PC-9 (cell line): ENCODE measurements around the gene EPHB2.

Source experiments
- EZH2 ChIP-seq: fragments of 200-600 bp; sonication (generic); IDR thresholded peaks from 2 replicates; pipeline ENCODE4 v1.8.0; 2017; ENCODE audit warnings: antibody characterized with exemption, low read depth
- TF ChIP-seq, protein P1 (sequence below): fragments of 200-600 bp; sonication (generic); conservative IDR thresholded peaks from 2 replicates; pipeline ENCODE4 v1.6.1; 2017; ENCODE audit warnings: mixed run types, antibody characterized with exemption, mild to moderate bottlenecking, moderate library complexity

DNA sequence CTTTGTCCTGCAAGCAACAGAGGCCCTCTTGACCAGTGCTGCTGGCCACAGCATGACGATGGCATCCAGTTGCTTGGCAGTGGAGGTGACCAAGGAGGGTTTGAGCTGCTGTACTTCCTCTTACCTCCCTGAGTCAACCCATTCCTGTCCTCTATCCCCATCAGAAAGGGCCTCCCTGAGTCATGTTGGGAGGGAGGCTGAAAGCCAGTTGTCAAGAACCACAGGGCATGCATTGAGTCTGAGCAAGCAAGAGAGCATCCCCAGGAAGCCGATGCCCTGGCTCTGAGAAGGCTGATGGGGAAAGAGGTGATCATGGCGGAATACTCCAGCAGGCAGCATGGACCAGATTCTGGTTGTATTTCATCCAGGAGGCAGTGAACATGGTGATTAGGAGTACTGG lies 192.5 kb downstream of the EPHB2 start:
- TF ChIP-seq, protein P1, sequence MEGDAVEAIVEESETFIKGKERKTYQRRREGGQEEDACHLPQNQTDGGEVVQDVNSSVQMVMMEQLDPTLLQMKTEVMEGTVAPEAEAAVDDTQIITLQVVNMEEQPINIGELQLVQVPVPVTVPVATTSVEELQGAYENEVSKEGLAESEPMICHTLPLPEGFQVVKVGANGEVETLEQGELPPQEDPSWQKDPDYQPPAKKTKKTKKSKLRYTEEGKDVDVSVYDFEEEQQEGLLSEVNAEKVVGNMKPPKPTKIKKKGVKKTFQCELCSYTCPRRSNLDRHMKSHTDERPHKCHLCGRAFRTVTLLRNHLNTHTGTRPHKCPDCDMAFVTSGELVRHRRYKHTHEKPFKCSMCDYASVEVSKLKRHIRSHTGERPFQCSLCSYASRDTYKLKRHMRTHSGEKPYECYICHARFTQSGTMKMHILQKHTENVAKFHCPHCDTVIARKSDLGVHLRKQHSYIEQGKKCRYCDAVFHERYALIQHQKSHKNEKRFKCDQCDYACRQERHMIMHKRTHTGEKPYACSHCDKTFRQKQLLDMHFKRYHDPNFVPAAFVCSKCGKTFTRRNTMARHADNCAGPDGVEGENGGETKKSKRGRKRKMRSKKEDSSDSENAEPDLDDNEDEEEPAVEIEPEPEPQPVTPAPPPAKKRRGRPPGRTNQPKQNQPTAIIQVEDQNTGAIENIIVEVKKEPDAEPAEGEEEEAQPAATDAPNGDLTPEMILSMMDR: no peak
- TF ChIP-seq EZH2: no peak
